GM20000 (cell line): Measurements from ENCODE around the gene LRWD1.

Experiments
- DNase-seq: peaks from one replicate; pipeline ENCODE4 v3.0.0; 2012; ENCODE audit warnings: low spot score
- TF ChIP-seq, protein P1 (sequence below): IDR thresholded peaks from 2 replicates; pipeline ENCODE4 v1.5.1; 2012; ENCODE audit warnings: mild to moderate bottlenecking, control low read depth; ENCODE audit errors: extremely low read depth, missing control alignments

LRWD1 gene

DNA sequence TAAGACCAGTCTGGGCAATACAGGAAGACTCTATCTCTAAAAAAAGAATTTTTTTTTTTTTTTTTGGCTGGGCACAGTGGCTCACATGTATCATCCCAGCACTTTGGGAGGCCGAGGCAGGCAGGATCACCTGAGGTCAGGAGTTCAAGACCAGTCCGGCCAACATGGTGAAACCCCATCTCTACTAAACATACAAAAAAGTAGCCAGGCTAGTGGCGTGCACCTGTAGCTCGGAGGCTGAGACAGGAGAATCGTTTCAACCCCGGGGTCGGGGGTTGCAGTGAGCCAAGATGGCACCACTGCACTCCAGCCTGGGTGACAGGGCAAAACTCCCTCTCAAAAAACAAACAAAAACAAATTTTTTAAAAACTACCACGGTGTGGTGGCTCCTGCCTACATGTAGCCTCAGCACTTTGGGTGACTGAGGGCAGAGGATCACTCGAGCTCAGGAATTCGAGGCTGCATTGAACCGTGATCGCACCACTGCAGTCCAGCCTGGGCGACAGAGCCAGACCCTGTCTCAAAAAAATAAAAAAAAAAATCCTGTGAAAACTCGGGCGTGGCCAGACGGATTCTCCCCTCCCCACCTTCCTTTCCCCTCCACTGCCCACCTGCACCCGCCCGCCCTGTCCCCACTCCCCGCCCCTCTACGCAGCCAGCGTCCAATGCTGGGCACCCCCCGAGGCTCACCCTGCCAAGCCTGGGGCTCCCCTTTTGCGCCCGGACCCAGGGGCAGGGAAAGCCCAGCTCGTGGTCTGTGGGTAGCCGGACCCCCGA, 32.2 kb upstream of the LRWD1 start:
- TF ChIP-seq, protein P1, sequence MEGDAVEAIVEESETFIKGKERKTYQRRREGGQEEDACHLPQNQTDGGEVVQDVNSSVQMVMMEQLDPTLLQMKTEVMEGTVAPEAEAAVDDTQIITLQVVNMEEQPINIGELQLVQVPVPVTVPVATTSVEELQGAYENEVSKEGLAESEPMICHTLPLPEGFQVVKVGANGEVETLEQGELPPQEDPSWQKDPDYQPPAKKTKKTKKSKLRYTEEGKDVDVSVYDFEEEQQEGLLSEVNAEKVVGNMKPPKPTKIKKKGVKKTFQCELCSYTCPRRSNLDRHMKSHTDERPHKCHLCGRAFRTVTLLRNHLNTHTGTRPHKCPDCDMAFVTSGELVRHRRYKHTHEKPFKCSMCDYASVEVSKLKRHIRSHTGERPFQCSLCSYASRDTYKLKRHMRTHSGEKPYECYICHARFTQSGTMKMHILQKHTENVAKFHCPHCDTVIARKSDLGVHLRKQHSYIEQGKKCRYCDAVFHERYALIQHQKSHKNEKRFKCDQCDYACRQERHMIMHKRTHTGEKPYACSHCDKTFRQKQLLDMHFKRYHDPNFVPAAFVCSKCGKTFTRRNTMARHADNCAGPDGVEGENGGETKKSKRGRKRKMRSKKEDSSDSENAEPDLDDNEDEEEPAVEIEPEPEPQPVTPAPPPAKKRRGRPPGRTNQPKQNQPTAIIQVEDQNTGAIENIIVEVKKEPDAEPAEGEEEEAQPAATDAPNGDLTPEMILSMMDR: no peak
- DNase-seq: no peak

DNA sequence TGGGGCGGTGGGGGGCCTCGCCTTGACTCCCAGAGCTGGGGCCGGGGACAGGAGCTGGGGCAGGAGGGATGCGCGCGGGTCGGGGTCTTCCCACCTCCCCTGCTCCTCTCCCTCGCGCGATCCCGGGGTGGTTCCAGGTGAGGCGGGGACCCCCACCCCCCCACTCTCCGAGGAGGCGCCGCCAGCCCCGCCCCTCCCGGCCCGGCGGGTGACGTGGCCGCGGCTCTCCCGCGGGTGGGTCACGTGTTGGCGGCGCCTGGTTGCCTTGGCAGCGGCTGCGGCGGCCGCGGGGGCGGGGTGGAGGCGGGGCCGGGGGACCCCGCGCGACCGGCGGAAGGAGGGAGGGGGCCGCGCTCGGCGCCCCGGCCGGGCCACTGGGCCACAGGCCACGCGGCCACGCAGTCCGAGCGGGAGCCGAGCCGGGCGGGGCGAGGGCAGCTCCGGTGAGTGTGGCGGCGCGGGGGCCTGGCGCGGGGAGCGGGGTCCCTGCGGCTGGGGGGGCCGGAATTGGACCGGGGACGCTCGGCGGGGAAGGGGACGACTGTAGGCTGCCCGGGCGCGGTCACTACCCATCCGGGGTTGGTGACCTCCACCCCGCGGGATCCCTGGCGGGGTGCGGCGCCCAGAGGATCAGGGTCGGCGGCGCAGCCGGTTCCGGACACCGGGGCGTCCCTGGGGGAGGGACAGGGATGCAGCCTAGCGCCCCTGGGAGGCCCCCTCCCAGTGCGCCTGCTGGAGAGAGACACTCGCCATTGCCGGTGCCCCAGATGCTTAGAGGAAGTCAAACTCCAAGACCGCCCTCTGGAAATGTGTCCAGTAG, 31.4 kb upstream of the LRWD1 start, which contains the start of gene ORAI2:
Gene ORAI2 (plus strand): TSS at position 357 of the 820 bp plus-strand sequence. CDS start 5,382 bp downstream, outside the sequence.
- peak; percentile 94 for DNase-seq

DNA sequence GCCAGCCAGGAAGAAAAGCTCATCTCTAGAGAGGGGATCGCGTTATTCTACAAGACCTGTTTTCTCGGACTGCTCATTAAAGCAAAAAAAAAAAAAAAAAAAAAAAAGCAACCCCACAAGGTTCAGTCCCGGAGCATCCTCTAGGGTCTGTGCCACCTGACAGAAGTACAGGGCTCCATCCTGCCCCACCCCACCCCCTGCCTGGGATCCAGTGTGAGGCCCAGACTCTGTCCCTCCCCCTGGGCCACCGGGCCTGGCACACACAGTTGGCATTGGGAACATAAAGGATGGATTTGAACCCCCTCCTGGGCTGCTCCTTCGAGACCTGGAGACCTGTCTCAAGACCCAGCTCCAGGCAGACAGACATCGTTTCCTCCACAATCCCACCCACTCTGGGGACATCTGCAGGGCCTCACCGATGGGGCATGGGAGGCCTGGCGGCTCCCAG, 30.7 kb upstream of the LRWD1 start:
- TF ChIP-seq, protein P1: no peak
- DNase-seq: no peak

More for the DNA sequence above, 31.4 kb upstream of the LRWD1 start, which contains the start of gene ORAI2:
- TF ChIP-seq, protein P1: no peak

DNA sequence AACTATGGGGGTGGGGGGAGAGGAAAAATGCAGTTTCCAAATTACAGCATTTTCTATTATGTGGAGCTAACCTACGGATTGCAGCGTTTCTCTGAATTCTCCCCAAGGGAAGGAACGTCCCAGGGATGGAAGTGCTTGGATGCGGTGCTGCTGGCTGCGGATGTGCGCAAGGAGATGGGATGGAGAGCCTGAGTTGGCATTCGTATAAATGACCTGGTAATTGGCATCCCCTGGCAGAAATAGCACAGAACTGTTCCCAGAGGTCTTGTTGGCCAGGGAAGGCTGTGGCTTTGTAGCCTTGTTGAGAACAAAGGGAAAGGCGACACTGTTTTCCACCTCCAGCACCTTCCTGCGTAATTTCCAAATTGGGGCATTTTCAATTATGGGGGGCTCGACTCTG, 28.7 kb upstream of the LRWD1 start:
- TF ChIP-seq, protein P1: no peak
- DNase-seq: no peak

DNA sequence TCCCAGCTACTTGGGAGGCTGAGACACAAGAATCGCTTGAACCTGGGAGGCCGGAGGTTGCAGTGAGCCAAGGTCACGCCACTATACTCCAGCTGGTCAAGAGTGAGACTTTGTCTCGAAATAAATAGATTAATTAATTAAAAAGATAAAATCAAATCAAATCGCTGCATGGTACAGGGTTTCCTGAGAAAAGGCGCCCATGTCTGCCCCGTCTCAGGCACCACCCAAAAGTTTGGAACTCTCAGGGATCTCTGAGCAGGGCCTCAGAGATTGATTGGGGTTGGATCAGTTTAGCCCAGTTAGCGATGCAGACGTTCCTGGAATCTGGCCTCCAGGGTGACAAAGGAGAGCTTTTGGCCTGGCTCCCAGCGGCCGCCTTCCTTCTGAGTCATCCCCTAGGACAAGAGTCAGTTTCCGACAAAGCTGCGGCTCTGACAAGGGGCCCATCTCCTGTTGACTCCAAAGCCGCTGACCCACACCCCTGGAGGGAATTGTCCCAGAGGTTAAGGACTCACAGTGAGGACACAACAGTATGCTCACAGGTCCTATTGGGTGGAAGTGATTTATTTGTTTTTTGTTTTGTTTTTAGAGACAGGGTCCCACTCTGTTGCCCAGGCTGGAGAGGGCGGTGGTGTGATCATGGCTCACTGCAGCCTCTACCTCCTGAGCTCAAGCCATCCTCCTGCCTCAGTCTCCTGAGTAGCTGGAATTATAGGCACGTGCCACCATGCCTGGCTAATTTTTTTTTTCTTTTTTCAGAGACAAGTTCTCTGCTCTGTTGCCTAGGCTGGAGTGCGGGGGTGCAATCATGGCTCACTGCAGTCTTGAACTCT, 24.6 kb upstream of the LRWD1 start:
- DNase-seq: no peak
- TF ChIP-seq, protein P1: no peak

DNA sequence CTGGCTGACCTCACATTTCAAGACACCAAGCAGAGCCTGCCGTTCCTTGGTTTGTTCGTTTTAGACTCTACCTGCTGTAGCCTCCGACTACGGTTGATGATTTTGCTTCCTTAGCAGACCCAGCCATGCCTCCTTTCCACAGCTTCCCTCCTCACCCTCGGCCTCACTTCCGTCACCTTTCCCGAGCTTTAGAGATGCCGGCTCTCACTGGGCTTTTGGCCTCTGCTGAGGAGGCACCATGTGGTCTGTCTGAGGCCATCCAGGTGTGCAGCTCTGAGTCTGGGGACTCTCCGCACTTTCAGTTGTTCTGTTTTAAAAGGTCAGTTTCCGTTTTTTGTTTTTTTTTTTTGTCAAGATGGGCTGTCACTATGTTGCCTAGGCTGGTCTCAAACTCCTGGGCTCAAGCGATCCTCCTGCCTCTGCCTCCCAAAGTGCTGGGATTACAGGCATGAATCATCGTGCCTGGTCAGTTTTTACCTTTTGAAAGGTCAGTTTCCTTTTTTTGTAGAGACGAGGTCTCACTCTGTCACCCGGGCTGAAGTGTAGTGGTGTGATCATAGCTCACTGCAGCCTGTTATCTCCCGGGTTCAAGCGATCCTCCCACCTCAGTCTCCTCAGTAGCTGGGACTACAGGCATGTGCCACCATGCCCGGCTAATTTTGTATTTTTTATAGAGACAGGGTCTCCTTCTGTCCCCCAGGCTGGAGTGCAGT, 19.7 kb upstream of the LRWD1 start:
- DNase-seq: peak; percentile 83
- TF ChIP-seq, protein P1: no peak
